Activated CD4-positive, alpha-beta T cell treated with anti-CD3 and anti-CD28 coated beads for 1 hour (primary cell): ENCODE measurements around the gene LHX5.
"Not testable (repeated sequence)": the region's sequence is repeated elsewhere in the genome, so short reads cannot be mapped to it uniquely, and the experiment has no call there.

Experiments
- DNase-seq: peaks from one replicate; pipeline ENCODE4 v3.0.0-alpha.2; 2020

The LHX5 gene

GRCh38 chr12:113471619-113472171 lies at the start of gene LHX5:
TSS of gene LHX5 (minus strand) at chr12:113471871. CDS start at chr12:113471498, 373 bp downstream.
- no peak for DNase-seq

GRCh38 chr12:113519464-113520307 lies 48.0 kb upstream of the LHX5 start:
- no peak for DNase-seq

- DNase-seq: no peak
These were observed 43.6 kb upstream of the LHX5 start for GRCh38 chr12:113515082-113515856.

GRCh38 chr12:113514602-113515001 lies 42.9 kb upstream of the LHX5 start:
- DNase-seq: no peak

GRCh38 chr12:113512568-113512967 lies 40.9 kb upstream of the LHX5 start:
- no peak for DNase-seq

GRCh38 chr12:113506867-113507266 lies 35.2 kb upstream of the LHX5 start:
- DNase-seq: no peak

- no peak for DNase-seq
These were observed 34.3 kb upstream of the LHX5 start for GRCh38 chr12:113505941-113506340.

- DNase-seq: no peak
These were observed 33.2 kb upstream of the LHX5 start for GRCh38 chr12:113504917-113505316.

- no peak for DNase-seq
These were observed 29.2 kb upstream of the LHX5 start for GRCh38 chr12:113500782-113501311.

GRCh38 chr12:113500306-113500675 lies 28.6 kb upstream of the LHX5 start:
- no peak for DNase-seq

GRCh38 chr12:113498490-113498889 lies 26.8 kb upstream of the LHX5 start:
- no peak for DNase-seq

- no peak for DNase-seq
These were observed 26.0 kb upstream of the LHX5 start for GRCh38 chr12:113497693-113498092.

- not testable (repeated sequence) for DNase-seq
These were observed 24.3 kb upstream of the LHX5 start for GRCh38 chr12:113495941-113496340.

GRCh38 chr12:113488322-113488721 lies 16.7 kb upstream of the LHX5 start:
- no peak for DNase-seq

GRCh38 chr12:113486722-113487121 lies 15.1 kb upstream of the LHX5 start:
- DNase-seq: no peak

GRCh38 chr12:113485330-113485729 lies 13.7 kb upstream of the LHX5 start:
- DNase-seq: no peak

GRCh38 chr12:113482334-113482733 lies 10.7 kb upstream of the LHX5 start:
- no peak for DNase-seq

- DNase-seq: no peak
These were observed 8.8 kb upstream of the LHX5 start for GRCh38 chr12:113480336-113480971.

- peak; percentile 13 for DNase-seq
These were observed 8.1 kb upstream of the LHX5 start for GRCh38 chr12:113479590-113480335.

GRCh38 chr12:113479216-113479589 lies 7.5 kb upstream of the LHX5 start:
- no peak for DNase-seq

GRCh38 chr12:113478351-113479011 lies 6.8 kb upstream of the LHX5 start:
- no peak for DNase-seq

- no peak for DNase-seq
These were observed 6.2 kb upstream of the LHX5 start for GRCh38 chr12:113477842-113478215.
